ENCODE measurements around the gene PRM3. TPM values are rescaled to one million over a fixed set of nuclear protein-coding genes. Genes with fewer than 3 reads are reported as not detected.
A peak's percentile ranks its signal among the peaks of the same experiment; 100 is the strongest.

Gene PRM3
- total RNA-seq, 1 experiment from 2014 or later: not detected

DNA sequence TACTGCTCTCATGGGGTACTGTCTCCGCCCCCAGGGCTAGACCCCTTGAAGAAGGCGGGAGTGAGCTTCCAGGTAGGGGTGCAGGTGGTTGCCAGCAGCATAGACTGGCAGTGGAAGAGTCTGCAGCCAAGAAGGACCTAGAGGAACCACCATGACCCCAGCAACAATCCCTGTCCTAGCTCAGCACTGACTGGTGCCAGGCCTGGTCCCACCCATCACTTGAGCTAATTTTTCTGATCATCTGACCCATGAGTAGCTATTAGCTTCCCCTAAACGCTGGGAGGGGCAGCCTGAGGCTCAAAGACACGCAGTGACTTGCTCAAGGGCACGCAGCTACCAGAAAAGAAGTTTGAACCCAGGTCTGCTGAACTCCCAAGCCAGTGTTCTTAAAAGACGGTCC lies 945 bp downstream of the PRM3 start:
- Histone ChIP-seq H2AFZ (ENCODE audit: low read length) (no peak overlapping the region), H3K9me3 (ENCODE audit: control insufficient read depth, low read depth, low read length) (no peaks in the 10 kb centered on the region), H3K18ac (ENCODE audit: insufficient read length, low read depth, low read length) (no peak overlapping the region), H3K4me2 (ENCODE audit: insufficient read depth, insufficient read length, low read length) (no peak overlapping the region), H2BK12ac (ENCODE audit: insufficient read length, low read depth, low read length) (no peak overlapping the region), H3K79me1 (ENCODE audit: insufficient read depth, low read depth, low read length, poor library complexity, severe bottlenecking) (no peaks in the 10 kb centered on the region), H3K27me3 (ENCODE audit: insufficient read depth, low read length) (no peaks in the 10 kb centered on the region), H2BK15ac (ENCODE audit: low read depth, low read length) (no peak overlapping the region), H3K23ac (ENCODE audit: insufficient read length, low read depth, low read length) (no peak overlapping the region), H2BK20ac (ENCODE audit: low read depth, low read length, poor library complexity, severe bottlenecking) (no peak overlapping the region), H3K4ac (ENCODE audit: low read depth, low read length) (no peak overlapping the region), H3K27ac (ENCODE audit: insufficient read length, low read depth, low read length) (no peak overlapping the region), H2BK120ac (ENCODE audit: low read depth, low read length, poor library complexity, severe bottlenecking) (no peak overlapping the region), H4K5ac (ENCODE audit: insufficient read length, low read depth, low read length) (no peak overlapping the region), H2BK5ac (ENCODE audit: insufficient read length, low read length) (no peak overlapping the region), H4K91ac (ENCODE audit: insufficient read length, low read depth, low read length) (no peak overlapping the region), H3K79me2 (ENCODE audit: insufficient read depth, low read length) (no peaks in the 10 kb centered on the region), H3T11ph (ENCODE audit: low read length) (no peak overlapping the region), H3K56ac (ENCODE audit: insufficient read length, low read depth, low read length) (no peak overlapping the region), H3K4me1 (ENCODE audit: insufficient read depth, low read length) (no peaks in the 10 kb centered on the region), H4K8ac (replicated peaks; ENCODE audit: insufficient read length, low read depth, low read length) (no peak overlapping the region), H3K9ac (ENCODE audit: extremely low read depth, insufficient read length, low read length) (no peak overlapping the region), H2AK5ac (ENCODE audit: insufficient read length, low read length) (no peak overlapping the region), H3K23me2 (ENCODE audit: insufficient read length, low read depth, low read length, poor library complexity, severe bottlenecking) (no peaks in the 10 kb centered on the region), H3K14ac (ENCODE audit: insufficient read depth, low read length) (no peak overlapping the region), H4K20me1 (ENCODE audit: control insufficient read depth, insufficient read depth, insufficient read length) (no peaks in the 10 kb centered on the region)
- peaks cover 0 to 2% of the 10 kb centered on the region in 2 experiments; a peak in 3 of 5 replicates for H3K9me3 Mint-ChIP-seq
- DNase-seq: no peak
- no peak overlapping the region for H3K4me3 Mint-ChIP-seq
- WGBS (ENCODE audit: extremely low coverage, insufficient read length, low lambda C conversion rate): no CpG with 5 or more reads among the region's 6 CpGs
- no peak for TF ChIP-seq CTCF (conservative IDR thresholded peaks at IDR 0.05)
- peaks cover 6 to 10% of the 10 kb centered on the region in 2 experiments for H3K4me1 Mint-ChIP-seq
- H3K36me3 Mint-ChIP-seq (ENCODE audit: insufficient read depth in 1 of 3, low read depth in 3 of 3): no peaks in the 10 kb centered on the region
- peaks cover 2% of the 10 kb centered on the region for H3K27me3 Mint-ChIP-seq (ENCODE audit: low read depth)
- peak overlapping the region in 1 of 3 experiments; percentile 11; a peak in 1 of 7 replicates for H3K27ac Mint-ChIP-seq

Measured in H9 (cell line).